ENCODE data around the gene PPP1R3C. TPM values are rescaled to one million over a fixed set of nuclear protein-coding genes. Genes with fewer than 3 reads are reported as not detected.

PPP1R3C gene
- total RNA-seq, 1 experiment from 2014 or later, result 2.7 TPM

GRCh38 chr10:91591797-91592174 lies 41.1 kb downstream of the PPP1R3C start:
- Histone ChIP-seq H3K9me3 (ENCODE audit: low read depth, low read length, poor library complexity, severe bottlenecking) (no peaks in the 10 kb centered on the region), H3K27me3 (replicated peaks; ENCODE audit: insufficient read depth, low read depth, low read length, poor library complexity) (no peaks in the 10 kb centered on the region), H3K4me1 (ENCODE audit: insufficient read depth, low read length, poor library complexity, severe bottlenecking) (peaks cover 18% of the 10 kb centered on the region), H3K4me3 (ENCODE audit: low read depth, low read length, poor library complexity, severe bottlenecking) (no peak overlapping the region), H3K36me3 (ENCODE audit: insufficient read depth, low read length, poor library complexity, severe bottlenecking) (no peaks in the 10 kb centered on the region), H3K27ac (ENCODE audit: low read depth, low read length, poor library complexity, severe bottlenecking) (no peak overlapping the region)
- CTCF ChIA-PET, result no interaction called here
- POLR2A ChIA-PET (ENCODE audit: low non-redundant PET), result no interaction called here
- TF ChIP-seq EZH2 (IDR thresholded peaks at IDR 0.05; ENCODE audit: borderline replicate concordance, low read depth, low read length, poor library complexity, severe bottlenecking) (no peak), CTCF (conservative IDR thresholded peaks at IDR 0.05; ENCODE audit: low read depth, low read length) (no peak)
- DNase-seq (ENCODE audit: low spot score), result no peak
- BruUV-seq (replicated peaks), result no TSS peak
- intact Hi-C loops (cut with micrococcal nuclease; ENCODE audit: unreplicated experiment), result no loop called here

GRCh38 chr10:91590904-91591796 lies 41.7 kb downstream of the PPP1R3C start:
- TF ChIP-seq EZH2 (IDR thresholded peaks at IDR 0.05; ENCODE audit: borderline replicate concordance, low read depth, low read length, poor library complexity, severe bottlenecking) (no peak), CTCF (conservative IDR thresholded peaks at IDR 0.05; ENCODE audit: low read depth, low read length) (no peak)
- Histone ChIP-seq H3K4me1 (ENCODE audit: insufficient read depth, low read length, poor library complexity, severe bottlenecking) (peaks cover 13% of the 10 kb centered on the region), H3K36me3 (ENCODE audit: insufficient read depth, low read length, poor library complexity, severe bottlenecking) (no peaks in the 10 kb centered on the region), H3K4me3 (ENCODE audit: low read depth, low read length, poor library complexity, severe bottlenecking) (no peak overlapping the region), H3K9me3 (ENCODE audit: low read depth, low read length, poor library complexity, severe bottlenecking) (no peaks in the 10 kb centered on the region), H3K27me3 (replicated peaks; ENCODE audit: insufficient read depth, low read depth, low read length, poor library complexity) (no peaks in the 10 kb centered on the region), H3K27ac (ENCODE audit: low read depth, low read length, poor library complexity, severe bottlenecking) (no peak overlapping the region)
- no TSS peak for BruUV-seq (replicated peaks)
- CTCF ChIA-PET, result no interaction called here
- intact Hi-C loops (cut with micrococcal nuclease; ENCODE audit: unreplicated experiment), result no loop called here
- no peak for DNase-seq (ENCODE audit: low spot score)
- POLR2A ChIA-PET (ENCODE audit: low non-redundant PET), result no interaction called here

DNA sequence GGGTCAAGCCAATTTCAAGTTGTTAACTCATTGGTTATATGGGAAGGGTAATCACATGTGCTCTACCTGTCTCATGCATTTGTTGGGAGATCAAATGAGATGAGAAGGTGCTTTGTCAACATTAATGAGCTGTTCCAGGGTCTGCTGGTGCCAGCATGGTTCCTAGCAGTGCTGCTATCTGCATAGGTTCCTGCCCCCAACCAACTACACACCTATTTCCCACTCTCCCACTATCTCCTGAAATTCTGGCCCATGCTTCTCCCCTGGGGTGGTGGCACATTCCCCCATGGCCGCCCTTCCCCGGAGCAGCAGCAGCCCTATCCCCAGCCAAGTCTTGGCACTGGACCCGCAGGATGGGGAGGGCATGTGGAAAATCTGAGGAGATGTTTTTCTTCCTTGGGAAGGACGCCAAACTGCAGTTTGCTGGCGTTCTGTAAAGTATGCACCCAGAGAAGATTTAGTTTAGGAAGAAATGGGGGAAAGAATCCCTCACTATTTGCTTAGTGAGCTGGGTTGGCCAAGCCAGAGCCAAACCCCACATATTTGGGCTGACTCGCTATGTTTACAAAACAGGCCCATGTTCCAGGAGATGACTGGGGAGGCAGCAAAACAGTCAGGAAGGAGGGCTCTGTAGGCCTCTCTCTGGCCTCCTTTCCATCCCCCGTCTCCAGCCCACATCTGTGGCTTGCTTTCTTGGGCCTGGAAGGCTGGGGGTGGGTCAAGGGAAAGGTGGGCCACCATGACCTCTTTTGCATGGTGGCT lies 42.5 kb downstream of the PPP1R3C start:
- no peaks in the 10 kb centered on the region for H3K27me3 ChIP-seq (replicated peaks; ENCODE audit: insufficient read depth, low read depth, low read length, poor library complexity)
- CTCF ChIA-PET, result no interaction called here
- POLR2A ChIA-PET (ENCODE audit: low non-redundant PET), result no interaction called here
- H3K36me3 ChIP-seq (ENCODE audit: insufficient read depth, low read length, poor library complexity, severe bottlenecking), result no peaks in the 10 kb centered on the region
- no peaks in the 10 kb centered on the region for H3K9me3 ChIP-seq (ENCODE audit: low read depth, low read length, poor library complexity, severe bottlenecking)
- no peak for TF ChIP-seq CTCF (conservative IDR thresholded peaks at IDR 0.05; ENCODE audit: low read depth, low read length)
- no peak for TF ChIP-seq EZH2 (IDR thresholded peaks at IDR 0.05; ENCODE audit: borderline replicate concordance, low read depth, low read length, poor library complexity, severe bottlenecking)
- BruUV-seq (replicated peaks), result no TSS peak
- H3K4me3 ChIP-seq (ENCODE audit: low read depth, low read length, poor library complexity, severe bottlenecking), result no peak overlapping the region
- intact Hi-C loops (cut with micrococcal nuclease; ENCODE audit: unreplicated experiment), result no loop called here
- no peak overlapping the region for H3K27ac ChIP-seq (ENCODE audit: low read depth, low read length, poor library complexity, severe bottlenecking)
- peaks cover 13% of the 10 kb centered on the region for H3K4me1 ChIP-seq (ENCODE audit: insufficient read depth, low read length, poor library complexity, severe bottlenecking)
- no peak for DNase-seq (ENCODE audit: low spot score)

All from A673 (cell line).